Colonic mucosa (tissue), 4 donors: ENCODE results near the gene CABLES1. TPM values are rescaled to one million over a fixed set of nuclear protein-coding genes. Genes with fewer than 3 reads are reported as not detected.
"Not testable (repeated sequence)": the region's sequence is repeated elsewhere in the genome, so short reads cannot be mapped to it uniquely, and the experiment has no call there.

ENCODE experiments used
- DNase-seq: peaks from one replicate; pipeline ENCODE4 v3.0.0-alpha.2; 2020
- H3K27ac ChIP-seq: fragments of 200-600 bp; one replicate; pipeline ENCODE4 v1.8.0; 2021
- H3K27me3 ChIP-seq: fragments of 200-600 bp; one replicate; pipeline ENCODE4 v1.8.0; 2021
- H3K36me3 ChIP-seq: fragments of 200-600 bp; one replicate; pipeline ENCODE4 v1.8.0; 2021
- H3K4me1 ChIP-seq: fragments of 200-600 bp; one replicate; pipeline ENCODE4 v1.8.0; 2021; ENCODE audit warnings: mild to moderate bottlenecking
- H3K4me3 ChIP-seq: fragments of 200-600 bp; one replicate; pipeline ENCODE4 v1.8.0; 2021
- H3K9ac ChIP-seq, 2 donors: one replicate each; pipeline ENCODE4 v1.7.0; 2013; ENCODE audit warnings: control low read depth in 2 of 2, low read depth in 2 of 2, low read length in 2 of 2
- H3K9me3 ChIP-seq: fragments of 200-600 bp; one replicate; pipeline ENCODE4 v1.8.0; 2021
- intact Hi-C: fragments of 100-400 bp; cut with DNase I; formaldehyde crosslinking; loops from one replicate; pipeline ENCODE4 v1.14.1; 2022
- total RNA-seq, 2 donors: library from RNA; stranded (reverse); fragmentation: NEBNext Ultra II Directional in 1 of 2; extraction: Animal tissue kit (Norgen Biotek cat#: 25700) in 1 of 2; gene quantifications; one replicate each; pipeline ENCODE4 v1.2.1, GENCODE V29; 2021
- TF ChIP-seq, protein P1 (sequence below): fragments of 200-600 bp; IDR thresholded peaks from one replicate; pipeline ENCODE4 v1.8.0; 2022; ENCODE audit warnings: antibody characterized with exemption, mild to moderate bottlenecking
- donor health status: healthy.
- donor health status: DM: no; HTN: no; CAD: no.
- donor health status: DM: no; HTN: no; CAD: no.

Gene CABLES1
- total RNA-seq, 2 donors from 2014 or later = 4.2 to 6.2 TPM

DNA sequence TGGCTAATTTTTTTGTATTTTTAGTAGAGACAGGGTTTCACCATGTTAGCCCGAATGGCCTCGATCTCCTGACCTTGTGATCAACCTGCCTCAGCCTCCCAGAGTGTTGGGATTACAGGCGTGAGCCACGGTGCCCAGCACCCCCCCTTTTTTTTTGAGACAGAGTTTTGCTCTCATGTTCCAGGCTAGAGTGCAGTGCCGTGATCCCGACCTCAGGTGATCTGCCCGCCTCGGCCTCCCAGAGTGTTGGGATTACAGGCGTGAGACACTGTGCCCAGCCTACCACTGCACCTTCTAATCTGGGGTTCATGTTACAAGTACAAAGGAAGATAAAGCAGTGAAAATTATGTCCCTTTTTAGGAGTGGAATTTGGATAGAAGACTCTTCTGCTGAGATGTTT lies 41.5 kb upstream of the CABLES1 start:
- DNase-seq = no peak
- TF ChIP-seq, protein P1, sequence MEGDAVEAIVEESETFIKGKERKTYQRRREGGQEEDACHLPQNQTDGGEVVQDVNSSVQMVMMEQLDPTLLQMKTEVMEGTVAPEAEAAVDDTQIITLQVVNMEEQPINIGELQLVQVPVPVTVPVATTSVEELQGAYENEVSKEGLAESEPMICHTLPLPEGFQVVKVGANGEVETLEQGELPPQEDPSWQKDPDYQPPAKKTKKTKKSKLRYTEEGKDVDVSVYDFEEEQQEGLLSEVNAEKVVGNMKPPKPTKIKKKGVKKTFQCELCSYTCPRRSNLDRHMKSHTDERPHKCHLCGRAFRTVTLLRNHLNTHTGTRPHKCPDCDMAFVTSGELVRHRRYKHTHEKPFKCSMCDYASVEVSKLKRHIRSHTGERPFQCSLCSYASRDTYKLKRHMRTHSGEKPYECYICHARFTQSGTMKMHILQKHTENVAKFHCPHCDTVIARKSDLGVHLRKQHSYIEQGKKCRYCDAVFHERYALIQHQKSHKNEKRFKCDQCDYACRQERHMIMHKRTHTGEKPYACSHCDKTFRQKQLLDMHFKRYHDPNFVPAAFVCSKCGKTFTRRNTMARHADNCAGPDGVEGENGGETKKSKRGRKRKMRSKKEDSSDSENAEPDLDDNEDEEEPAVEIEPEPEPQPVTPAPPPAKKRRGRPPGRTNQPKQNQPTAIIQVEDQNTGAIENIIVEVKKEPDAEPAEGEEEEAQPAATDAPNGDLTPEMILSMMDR = no peak

DNA sequence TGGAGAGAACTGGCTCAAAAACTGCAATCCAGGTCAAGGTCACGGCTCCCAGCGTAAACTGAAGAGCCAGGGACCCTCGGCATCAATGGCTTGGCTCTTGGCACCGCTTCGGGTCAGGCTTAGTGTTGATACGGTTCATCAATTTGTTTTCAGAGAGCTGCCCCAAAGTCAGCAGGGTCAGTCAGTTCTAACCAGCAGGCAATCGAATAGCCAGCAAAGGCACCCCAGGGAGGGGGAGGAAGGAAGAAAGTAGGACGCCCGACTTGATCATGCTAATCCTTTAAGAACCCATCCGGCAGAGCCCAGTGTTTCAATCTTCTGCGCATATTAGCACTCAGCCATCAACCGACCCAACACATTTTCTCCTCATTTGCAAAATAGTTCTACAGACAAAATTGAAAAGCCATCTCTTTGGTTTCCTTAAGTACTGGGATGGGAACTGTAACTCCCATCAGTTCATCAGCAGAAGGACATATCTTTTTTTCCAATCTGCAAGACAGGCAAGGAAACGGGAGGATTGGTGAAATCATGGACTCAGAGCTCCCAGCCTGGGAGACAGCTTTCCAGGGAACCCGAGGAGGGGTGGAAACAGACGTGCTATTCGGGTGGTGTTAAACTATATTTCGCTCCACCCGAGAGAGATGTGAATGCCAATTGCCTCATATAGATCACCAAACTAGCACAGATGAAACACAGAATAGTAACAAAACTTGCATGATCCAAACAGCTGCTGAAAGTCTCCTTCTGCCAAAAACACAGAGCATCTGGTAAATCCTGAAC lies 40.7 kb upstream of the CABLES1 start:
- no peak overlapping the region for H3K9ac ChIP-seq
- H3K9me3 ChIP-seq = no peaks in the 10 kb centered on the region
- no peak overlapping the region for H3K27ac ChIP-seq
- H3K4me3 ChIP-seq = no peak overlapping the region
- DNase-seq = no peak
- TF ChIP-seq, protein P1 = no peak
- no peaks in the 10 kb centered on the region for H3K27me3 ChIP-seq
- no peaks in the 10 kb centered on the region for H3K36me3 ChIP-seq
- no peaks in the 10 kb centered on the region for H3K4me1 ChIP-seq
- intact Hi-C loops = no loop called here

More for the DNA sequence above, 41.5 kb upstream of the CABLES1 start:
- no peak overlapping the region for H3K4me3 ChIP-seq
- no peak overlapping the region for H3K27ac ChIP-seq
- intact Hi-C loops = no loop called here
- H3K27me3 ChIP-seq = no peaks in the 10 kb centered on the region
- H3K4me1 ChIP-seq = no peaks in the 10 kb centered on the region
- H3K36me3 ChIP-seq = no peaks in the 10 kb centered on the region
- H3K9me3 ChIP-seq = no peaks in the 10 kb centered on the region
- H3K9ac ChIP-seq = no peak overlapping the region

DNA sequence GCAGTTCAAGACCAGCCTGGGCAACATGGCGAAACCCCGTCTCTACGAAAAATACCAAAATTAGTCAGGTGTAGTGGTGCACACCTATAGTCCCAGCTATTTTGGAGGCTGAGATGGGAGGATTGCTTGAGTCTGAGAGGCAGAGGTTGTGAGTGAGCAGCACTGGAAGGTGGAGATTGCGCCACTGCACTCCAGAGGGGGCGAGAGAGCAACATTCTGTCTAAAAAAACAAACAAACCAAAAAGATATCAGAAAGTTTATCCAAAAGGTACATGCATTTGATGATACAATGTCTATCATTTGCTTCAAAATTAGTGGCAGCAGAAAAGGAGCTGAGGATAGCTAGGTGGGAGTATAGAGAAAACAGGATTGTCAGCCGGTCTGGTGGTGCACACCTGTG lies 39.8 kb upstream of the CABLES1 start:
- no peak overlapping the region for H3K27ac ChIP-seq
- H3K9me3 ChIP-seq = no peaks in the 10 kb centered on the region
- TF ChIP-seq, protein P1 = no peak
- H3K4me3 ChIP-seq = no peak overlapping the region
- no peak overlapping the region for H3K9ac ChIP-seq
- H3K36me3 ChIP-seq = no peaks in the 10 kb centered on the region
- intact Hi-C loops = no loop called here
- no peaks in the 10 kb centered on the region for H3K27me3 ChIP-seq
- H3K4me1 ChIP-seq = no peaks in the 10 kb centered on the region
- no peak for DNase-seq

DNA sequence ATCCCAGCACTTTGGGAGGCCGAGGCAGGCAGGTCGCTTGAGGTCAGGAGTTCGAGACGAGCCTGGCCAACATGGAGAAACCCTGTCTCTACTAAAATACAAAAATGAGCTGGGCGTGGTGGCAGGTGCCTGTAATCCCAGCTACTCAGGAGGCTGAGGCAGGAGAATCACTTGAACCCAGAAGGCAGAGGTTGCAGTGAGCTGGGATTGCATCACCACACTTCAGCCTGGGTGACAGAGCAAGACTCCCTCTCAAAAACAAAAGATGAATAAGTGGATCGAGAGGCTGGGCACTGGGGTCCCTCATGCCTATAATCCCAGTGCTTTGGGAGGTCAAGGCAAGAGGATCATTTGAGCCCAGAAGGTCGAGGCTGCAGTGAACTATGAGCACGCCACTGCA lies 38.3 kb upstream of the CABLES1 start:
- H3K4me1 ChIP-seq, intact Hi-C loops, H3K9ac ChIP-seq, H3K36me3 ChIP-seq, DNase-seq, H3K27me3 ChIP-seq, H3K27ac ChIP-seq, H3K4me3 ChIP-seq, H3K9me3 ChIP-seq: not testable (repeated sequence)

DNA sequence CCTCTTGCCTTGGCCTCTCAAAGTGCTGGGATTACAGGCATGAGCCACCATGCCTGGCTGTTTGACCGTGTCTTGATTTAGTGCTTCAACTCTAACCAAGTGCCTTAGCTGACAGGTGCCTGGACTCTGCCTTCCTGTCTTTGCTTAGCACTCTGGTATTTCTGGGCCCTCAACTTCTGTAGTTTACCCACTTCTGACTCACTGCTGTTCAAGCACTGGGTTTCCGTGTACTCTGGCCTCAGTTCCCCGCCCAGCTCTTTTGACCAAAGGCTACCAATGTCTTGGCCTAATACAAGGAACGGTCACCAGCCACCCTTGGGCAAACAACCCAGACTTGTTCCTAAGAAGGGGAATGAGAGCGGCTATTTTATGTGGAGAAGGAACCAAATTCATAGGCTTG lies 35.7 kb upstream of the CABLES1 start:
- TF ChIP-seq, protein P1 = no peak
- Histone ChIP-seq H3K27ac (peak overlapping the region; percentile 57), H3K4me1 (no peaks in the 10 kb centered on the region), H3K9ac (no peak overlapping the region), H3K9me3 (no peaks in the 10 kb centered on the region), H3K27me3 (no peaks in the 10 kb centered on the region), H3K4me3 (no peak overlapping the region), H3K36me3 (no peaks in the 10 kb centered on the region)
- peak; percentile 87 for DNase-seq
- intact Hi-C loops = no loop called here

DNA sequence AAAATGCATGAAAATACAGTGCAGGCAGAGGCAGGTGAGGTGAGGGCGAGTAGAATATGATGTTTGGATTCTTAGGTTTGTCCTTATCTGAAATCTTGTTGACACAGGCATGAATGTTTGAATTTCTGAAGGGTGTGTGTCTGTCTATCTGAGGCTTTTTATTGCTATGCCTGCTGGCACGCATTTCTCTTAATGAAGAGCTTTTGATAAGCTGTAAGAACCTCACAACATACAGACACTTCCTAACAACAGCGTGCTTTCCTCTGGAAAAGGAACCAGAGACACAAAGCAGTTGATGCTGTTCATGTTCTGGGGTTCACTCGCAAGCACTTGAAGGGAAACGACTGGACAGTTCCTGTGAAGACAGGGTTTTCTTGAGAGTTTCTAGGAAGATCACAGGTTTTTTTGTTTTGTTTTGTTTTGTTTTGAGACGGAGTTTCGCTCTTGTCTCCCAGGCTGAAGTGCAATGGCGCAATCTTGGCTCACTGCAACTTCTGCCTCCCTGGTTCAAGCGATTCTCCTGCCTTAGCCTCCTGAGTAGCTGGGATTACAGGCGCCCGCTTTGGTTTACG lies 33.3 kb upstream of the CABLES1 start:
- TF ChIP-seq, protein P1 = no peak
- H3K9ac ChIP-seq = peak overlapping the region in 1 of 2 donors; percentile 16
- DNase-seq = peak; percentile 74
- no peaks in the 10 kb centered on the region for H3K36me3 ChIP-seq
- H3K27me3 ChIP-seq = no peaks in the 10 kb centered on the region
- no peaks in the 10 kb centered on the region for H3K9me3 ChIP-seq
- intact Hi-C loops = no loop called here
- no peaks in the 10 kb centered on the region for H3K4me1 ChIP-seq
- H3K4me3 ChIP-seq = no peak overlapping the region
- peak overlapping the region; percentile 83 for H3K27ac ChIP-seq
